Endothelial cell (in vitro differentiated cells): ENCODE measurements around the gene FAM53B. TPM values are rescaled to one million over a fixed set of nuclear protein-coding genes. Genes with fewer than 3 reads are reported as not detected.

Source experiments
- DNase-seq: peaks from one replicate; pipeline ENCODE4 v3.0.0; 2021; ENCODE audit warnings: low spot score
- H3K27ac Mint-ChIP-seq: one replicate; pipeline ENCODE4 v1.8.0; 2021; ENCODE audit warnings: mixed read lengths, inconsistent platforms; ENCODE audit not compliant: unreplicated experiment
- H3K27me3 Mint-ChIP-seq: one replicate; pipeline ENCODE4 v1.8.0; 2021; ENCODE audit warnings: mild to moderate bottlenecking, moderate library complexity, mixed read lengths, inconsistent platforms; ENCODE audit not compliant: unreplicated experiment
- H3K36me3 Mint-ChIP-seq: one replicate; pipeline ENCODE4 v1.8.0; 2021; ENCODE audit warnings: mild to moderate bottlenecking, low read depth, mixed read lengths, inconsistent platforms; ENCODE audit not compliant: unreplicated experiment
- H3K4me1 Mint-ChIP-seq: one replicate; pipeline ENCODE4 v1.8.0; 2021; ENCODE audit warnings: mild to moderate bottlenecking, mixed read lengths, inconsistent platforms; ENCODE audit not compliant: unreplicated experiment
- H3K4me3 Mint-ChIP-seq: one replicate; pipeline ENCODE4 v1.8.0; 2021; ENCODE audit warnings: mild to moderate bottlenecking, mixed read lengths, inconsistent platforms; ENCODE audit not compliant: unreplicated experiment
- H3K9me3 Mint-ChIP-seq: one replicate; pipeline ENCODE4 v1.8.0; 2021; ENCODE audit warnings: mixed read lengths, inconsistent platforms; ENCODE audit not compliant: unreplicated experiment
- total RNA-seq: library from RNA; stranded (reverse); fragmentation: NEBNext Ultra II Directional; extraction: Animal tissue kit (Norgen Biotek cat#: 25700); gene quantifications from one replicate; pipeline ENCODE4 v1.2.1, GENCODE V29; 2021; ENCODE audit not compliant: unreplicated experiment
- TF ChIP-seq, protein P1 (sequence below): fragments of 200-600 bp; sonication (generic); IDR thresholded peaks from one replicate; pipeline ENCODE4 v1.5.0; 2021; ENCODE audit warnings: antibody characterized with exemption; ENCODE audit not compliant: unreplicated experiment

Gene FAM53B
- total RNA-seq, 1 donor from 2014 or later = 21.0 TPM

- Mint-ChIP-seq H3K9me3 (no peaks in the 10 kb centered on the region), H3K4me3 (no peak overlapping the region), H3K36me3 (peaks cover 7% of the 10 kb centered on the region), H3K27ac (no peak overlapping the region), H3K27me3 (peaks cover 6% of the 10 kb centered on the region), H3K4me1 (no peaks in the 10 kb centered on the region)
- TF ChIP-seq, protein P1, sequence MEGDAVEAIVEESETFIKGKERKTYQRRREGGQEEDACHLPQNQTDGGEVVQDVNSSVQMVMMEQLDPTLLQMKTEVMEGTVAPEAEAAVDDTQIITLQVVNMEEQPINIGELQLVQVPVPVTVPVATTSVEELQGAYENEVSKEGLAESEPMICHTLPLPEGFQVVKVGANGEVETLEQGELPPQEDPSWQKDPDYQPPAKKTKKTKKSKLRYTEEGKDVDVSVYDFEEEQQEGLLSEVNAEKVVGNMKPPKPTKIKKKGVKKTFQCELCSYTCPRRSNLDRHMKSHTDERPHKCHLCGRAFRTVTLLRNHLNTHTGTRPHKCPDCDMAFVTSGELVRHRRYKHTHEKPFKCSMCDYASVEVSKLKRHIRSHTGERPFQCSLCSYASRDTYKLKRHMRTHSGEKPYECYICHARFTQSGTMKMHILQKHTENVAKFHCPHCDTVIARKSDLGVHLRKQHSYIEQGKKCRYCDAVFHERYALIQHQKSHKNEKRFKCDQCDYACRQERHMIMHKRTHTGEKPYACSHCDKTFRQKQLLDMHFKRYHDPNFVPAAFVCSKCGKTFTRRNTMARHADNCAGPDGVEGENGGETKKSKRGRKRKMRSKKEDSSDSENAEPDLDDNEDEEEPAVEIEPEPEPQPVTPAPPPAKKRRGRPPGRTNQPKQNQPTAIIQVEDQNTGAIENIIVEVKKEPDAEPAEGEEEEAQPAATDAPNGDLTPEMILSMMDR = no peak
- no peak for DNase-seq
Measured at GRCh38 chr10:124661660-124662180, 82.5 kb downstream of the FAM53B start.

- no peak overlapping the region for H3K4me3 Mint-ChIP-seq
- TF ChIP-seq, protein P1 = no peak
- H3K27me3 Mint-ChIP-seq = peaks cover 7% of the 10 kb centered on the region
- H3K27ac Mint-ChIP-seq = no peak overlapping the region
- H3K9me3 Mint-ChIP-seq = no peaks in the 10 kb centered on the region
- H3K36me3 Mint-ChIP-seq = peaks cover 11% of the 10 kb centered on the region
- peaks cover 4% of the 10 kb centered on the region for H3K4me1 Mint-ChIP-seq
- no peak for DNase-seq
Measured at GRCh38 chr10:124660404-124661125, 83.6 kb downstream of the FAM53B start.

DNA sequence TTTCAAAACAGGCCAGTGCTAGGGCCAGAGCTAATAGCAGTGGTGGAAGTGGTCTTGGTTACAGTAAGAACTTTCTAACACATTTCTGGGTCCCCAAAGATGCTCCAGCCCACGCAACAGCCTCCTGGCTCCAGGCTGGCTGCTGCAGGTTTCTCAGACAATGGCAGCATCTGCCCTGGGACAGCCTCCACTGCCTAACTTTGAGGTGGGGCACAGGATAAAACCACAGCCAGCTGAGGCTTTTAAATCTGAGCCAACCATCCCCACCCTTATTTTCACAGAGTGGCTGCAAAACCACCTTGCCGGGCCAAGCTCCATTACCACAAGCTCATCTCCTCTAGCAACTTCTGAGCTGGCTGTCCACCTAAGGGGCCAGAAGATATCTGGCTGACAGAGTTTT, 84.8 kb downstream of the FAM53B start:
- Mint-ChIP-seq H3K4me1 (peaks cover 5% of the 10 kb centered on the region), H3K27me3 (peaks cover 8% of the 10 kb centered on the region), H3K4me3 (no peak overlapping the region), H3K9me3 (no peaks in the 10 kb centered on the region), H3K27ac (no peak overlapping the region), H3K36me3 (peaks cover 6% of the 10 kb centered on the region)
- TF ChIP-seq, protein P1 = no peak
- no peak for DNase-seq

DNA sequence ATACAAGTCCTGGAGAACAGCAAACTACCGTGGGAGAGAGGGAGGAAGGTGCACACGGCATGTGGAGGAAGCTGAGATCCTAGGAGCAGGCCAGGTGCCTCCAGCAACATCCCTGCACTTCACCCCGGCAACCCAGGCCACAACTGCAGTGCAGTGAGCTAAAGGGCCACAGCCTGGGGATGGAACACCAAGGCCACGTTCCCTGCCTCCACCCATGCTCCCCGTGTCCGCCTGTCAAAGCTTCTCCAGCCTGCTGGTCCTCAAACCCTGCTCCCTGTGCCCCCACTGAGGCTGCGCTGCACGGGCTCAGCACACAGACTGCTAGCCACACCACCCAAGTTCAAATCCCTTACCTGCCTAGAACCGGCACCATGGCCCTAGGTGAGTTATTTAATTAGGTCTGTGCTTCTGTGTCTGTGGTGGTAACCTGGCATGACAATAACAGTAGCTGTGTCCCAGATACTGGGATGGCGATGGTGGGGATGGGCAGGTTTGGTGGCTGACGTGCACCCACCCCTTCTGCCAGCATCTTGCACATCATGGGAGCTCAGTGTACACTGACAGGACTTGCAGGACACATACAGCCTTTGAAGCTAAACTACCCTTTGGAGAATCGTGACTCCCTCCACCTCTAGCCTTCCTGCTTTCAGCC, 85.5 kb downstream of the FAM53B start:
- no peaks in the 10 kb centered on the region for H3K9me3 Mint-ChIP-seq
- no peak overlapping the region for H3K27ac Mint-ChIP-seq
- peaks cover 8% of the 10 kb centered on the region for H3K27me3 Mint-ChIP-seq
- H3K4me3 Mint-ChIP-seq = no peak overlapping the region
- H3K36me3 Mint-ChIP-seq = peaks cover 6% of the 10 kb centered on the region
- TF ChIP-seq, protein P1 = no peak
- H3K4me1 Mint-ChIP-seq = peaks cover 7% of the 10 kb centered on the region
- DNase-seq = no peak

GRCh38 chr10:124657806-124658205, 86.4 kb downstream of the FAM53B start:
- Mint-ChIP-seq H3K4me1 (peaks cover 7% of the 10 kb centered on the region), H3K4me3 (no peak overlapping the region), H3K9me3 (no peaks in the 10 kb centered on the region), H3K36me3 (peaks cover 6% of the 10 kb centered on the region), H3K27me3 (peaks cover 11% of the 10 kb centered on the region), H3K27ac (no peak overlapping the region)
- TF ChIP-seq, protein P1 = no peak
- no peak for DNase-seq
